GM12801 (cell line): ENCODE measurements around the gene APP.

Source experiments
- TF ChIP-seq, protein P1 (sequence below): IDR thresholded peaks from one replicate; pipeline ENCODE4 v1.5.1; 2011; ENCODE audit warnings: control low read depth; ENCODE audit not compliant: insufficient read length; ENCODE audit errors: extremely low read depth

APP gene

DNA sequence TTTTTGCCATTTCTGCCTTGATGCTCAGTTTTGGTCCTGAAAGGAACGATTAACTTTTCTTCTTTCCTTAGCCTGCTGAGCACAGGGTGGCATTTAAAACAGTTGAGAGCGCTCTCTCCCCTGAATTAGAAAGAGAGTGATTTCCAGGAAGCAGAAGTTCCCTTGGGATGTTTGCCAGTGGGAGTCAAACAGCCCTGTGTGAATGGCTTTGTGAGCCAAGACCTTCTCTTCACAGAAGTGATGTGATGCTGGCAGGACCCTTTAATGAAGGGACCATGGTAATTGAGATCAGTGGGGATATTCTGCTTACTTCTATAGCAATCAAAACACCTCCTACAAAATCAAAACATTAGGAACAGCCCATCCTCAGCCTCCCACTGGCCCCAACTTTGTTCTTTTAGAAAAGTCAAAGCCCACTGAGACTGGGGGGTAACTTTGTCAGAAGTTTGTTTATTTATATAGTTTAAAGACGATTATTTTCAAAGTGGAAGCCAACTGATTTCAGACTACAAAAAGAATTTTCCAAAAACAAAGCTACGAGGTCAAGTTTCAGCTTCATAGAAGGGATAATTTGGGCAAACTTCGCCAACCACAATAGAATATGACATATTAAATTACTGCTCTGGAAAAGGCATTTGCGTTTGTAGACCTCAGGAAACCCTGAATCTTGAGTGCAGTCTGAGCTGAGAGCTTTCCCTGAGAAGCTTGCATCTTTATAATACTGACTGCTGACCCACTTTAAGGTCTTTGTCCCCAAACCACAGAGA, 313.1 kb downstream of the APP start:
- TF ChIP-seq, protein P1, sequence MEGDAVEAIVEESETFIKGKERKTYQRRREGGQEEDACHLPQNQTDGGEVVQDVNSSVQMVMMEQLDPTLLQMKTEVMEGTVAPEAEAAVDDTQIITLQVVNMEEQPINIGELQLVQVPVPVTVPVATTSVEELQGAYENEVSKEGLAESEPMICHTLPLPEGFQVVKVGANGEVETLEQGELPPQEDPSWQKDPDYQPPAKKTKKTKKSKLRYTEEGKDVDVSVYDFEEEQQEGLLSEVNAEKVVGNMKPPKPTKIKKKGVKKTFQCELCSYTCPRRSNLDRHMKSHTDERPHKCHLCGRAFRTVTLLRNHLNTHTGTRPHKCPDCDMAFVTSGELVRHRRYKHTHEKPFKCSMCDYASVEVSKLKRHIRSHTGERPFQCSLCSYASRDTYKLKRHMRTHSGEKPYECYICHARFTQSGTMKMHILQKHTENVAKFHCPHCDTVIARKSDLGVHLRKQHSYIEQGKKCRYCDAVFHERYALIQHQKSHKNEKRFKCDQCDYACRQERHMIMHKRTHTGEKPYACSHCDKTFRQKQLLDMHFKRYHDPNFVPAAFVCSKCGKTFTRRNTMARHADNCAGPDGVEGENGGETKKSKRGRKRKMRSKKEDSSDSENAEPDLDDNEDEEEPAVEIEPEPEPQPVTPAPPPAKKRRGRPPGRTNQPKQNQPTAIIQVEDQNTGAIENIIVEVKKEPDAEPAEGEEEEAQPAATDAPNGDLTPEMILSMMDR, result no peak

DNA sequence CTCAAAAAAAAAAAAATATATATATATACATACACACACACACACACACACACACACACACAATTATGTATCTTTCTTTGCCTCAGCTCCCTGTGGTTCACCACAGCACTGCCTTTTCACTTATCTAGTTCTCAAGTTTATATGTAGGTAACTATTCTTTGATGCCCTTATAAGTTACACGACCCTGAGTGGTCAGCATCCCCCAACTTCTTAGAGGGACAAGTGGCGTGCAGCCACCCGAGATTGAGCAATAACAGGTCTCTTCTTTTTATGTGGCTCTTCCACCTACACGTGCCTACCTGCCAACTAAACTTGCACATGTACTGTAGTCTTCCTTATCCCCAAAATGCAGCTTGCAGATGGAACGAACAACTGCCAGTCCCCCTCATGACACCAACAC, 315.0 kb downstream of the APP start:
- TF ChIP-seq, protein P1, result no peak

DNA sequence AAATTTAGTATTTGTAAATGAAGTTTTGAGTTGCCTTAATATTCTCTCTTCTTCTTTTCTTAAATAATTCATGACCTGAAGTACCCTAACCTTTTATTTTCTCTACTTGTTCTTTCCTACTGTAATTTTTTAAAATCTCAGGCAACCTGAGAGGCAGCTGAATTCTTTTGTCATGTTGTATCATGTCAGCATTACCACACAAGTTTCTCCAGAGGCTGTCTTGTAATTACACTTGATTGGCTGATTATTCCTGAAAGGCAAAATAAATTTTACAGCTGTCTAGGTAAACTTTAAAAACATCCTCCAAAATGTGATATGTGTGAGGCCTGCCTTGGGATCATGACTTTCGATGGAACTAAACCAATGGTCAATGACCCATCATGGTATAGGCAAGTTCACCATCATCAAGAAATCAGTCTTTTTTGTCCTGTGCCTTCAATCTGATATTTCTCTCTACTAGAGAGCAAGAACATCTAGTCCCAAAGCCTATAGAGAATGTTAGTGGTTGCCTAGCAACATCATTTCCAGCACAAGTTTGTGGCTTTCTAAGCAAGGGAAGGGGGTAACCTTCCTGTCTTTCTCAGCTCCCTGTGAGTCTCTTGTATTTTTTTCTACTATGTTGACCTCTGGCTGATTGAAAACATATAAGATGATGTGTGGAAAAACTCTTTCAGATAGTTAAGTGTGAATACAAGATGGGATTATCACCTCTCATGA, 320.3 kb downstream of the APP start:
- TF ChIP-seq, protein P1, result no peak

DNA sequence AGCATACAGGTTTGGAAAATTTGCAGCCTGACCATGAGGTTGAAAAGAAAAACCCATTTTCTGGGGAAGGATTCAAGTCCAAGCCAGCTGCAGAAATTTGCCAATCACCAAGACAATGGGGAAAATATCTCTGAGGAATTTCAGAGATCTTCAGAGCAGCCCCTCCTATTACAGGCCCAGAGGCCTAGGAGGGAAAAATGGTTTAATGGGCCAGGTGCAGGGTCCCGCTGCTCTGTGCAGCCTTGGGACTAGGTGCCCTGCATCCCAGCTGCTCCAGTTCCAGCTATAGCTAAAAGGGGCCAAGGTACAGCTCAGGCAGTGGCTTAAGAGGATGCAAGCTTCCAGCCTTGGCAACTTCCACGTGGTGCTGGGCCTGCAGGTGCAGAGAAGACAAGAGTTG, 322.3 kb downstream of the APP start:
- TF ChIP-seq, protein P1, result no peak

DNA sequence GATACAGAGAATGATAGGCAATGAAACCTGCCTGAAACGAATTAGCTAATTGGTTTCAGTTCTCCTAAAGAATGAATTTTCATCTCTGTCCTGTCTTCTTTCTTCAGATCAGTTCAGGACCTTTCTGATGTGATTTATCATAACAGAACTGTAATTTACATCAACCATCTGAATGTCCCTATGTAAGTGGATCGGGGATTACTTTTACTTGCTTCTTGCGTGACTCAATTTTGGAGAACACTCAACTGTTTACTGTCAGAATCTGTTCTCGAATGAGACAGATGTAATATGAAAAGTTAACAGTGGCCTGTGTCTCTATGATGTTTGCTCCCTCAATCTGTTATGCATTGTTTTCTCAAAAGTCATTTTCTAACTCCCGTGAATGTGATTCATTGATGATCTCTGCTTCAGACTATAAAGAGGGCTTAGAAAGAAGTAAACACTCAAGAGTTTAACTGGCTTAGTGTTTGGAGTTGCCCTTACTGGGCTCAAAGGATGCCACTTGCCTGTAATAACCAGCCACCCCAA, 324.8 kb downstream of the APP start:
- TF ChIP-seq, protein P1, result no peak

DNA sequence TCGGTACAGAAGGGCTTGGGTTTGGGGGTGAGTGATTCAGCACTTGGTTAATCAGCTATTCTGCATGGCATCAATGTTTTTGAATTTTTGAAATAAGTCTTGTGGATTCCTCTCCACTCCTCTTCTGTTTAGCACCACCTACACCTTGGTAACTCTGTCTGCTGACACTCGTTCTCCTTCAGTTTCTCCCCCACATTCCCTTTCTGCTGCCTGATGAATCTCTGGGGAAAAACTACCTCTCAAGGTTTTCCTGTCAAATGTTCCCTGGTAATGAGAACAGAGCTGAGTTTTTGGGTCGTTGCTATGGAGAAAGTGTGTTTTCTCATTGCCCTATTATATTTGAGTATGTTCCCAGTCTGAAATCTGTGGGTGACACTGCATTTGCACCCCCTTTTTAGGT, 327.6 kb downstream of the APP start:
- TF ChIP-seq, protein P1, result no peak

DNA sequence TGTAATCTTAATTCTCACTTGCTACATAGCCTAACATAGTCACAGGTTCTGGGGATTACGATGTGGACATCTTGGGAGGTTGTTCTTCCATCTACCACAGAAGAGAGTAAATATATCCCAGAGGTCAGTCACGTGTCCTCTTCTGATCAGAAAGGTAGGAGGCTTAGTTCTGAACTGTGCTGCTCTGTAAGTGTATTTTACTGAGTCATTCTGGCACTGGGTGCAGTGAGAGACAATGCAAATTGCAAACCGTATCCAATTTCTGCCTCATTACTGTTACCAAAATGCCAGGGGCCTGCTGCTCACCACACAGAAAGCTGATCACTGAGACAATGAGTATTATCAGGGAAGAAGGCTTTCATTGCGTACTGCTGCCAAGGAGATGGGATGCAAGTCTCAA, 331.8 kb downstream of the APP start:
- TF ChIP-seq, protein P1, result no peak
